GM21737 (cell line): ENCODE data around the gene CDCA3.
"Not testable (repeated sequence)": the region's sequence is repeated elsewhere in the genome, so short reads cannot be mapped to it uniquely, and the experiment has no call there.

Source experiments
- ATAC-seq: cut with Tn5 transposase; IDR thresholded peaks from one replicate; pipeline ENCODE4 v1.9.1; 2021; ENCODE audit warnings: mild to moderate bottlenecking, moderate library complexity; ENCODE audit not compliant: unreplicated experiment

Gene CDCA3

DNA sequence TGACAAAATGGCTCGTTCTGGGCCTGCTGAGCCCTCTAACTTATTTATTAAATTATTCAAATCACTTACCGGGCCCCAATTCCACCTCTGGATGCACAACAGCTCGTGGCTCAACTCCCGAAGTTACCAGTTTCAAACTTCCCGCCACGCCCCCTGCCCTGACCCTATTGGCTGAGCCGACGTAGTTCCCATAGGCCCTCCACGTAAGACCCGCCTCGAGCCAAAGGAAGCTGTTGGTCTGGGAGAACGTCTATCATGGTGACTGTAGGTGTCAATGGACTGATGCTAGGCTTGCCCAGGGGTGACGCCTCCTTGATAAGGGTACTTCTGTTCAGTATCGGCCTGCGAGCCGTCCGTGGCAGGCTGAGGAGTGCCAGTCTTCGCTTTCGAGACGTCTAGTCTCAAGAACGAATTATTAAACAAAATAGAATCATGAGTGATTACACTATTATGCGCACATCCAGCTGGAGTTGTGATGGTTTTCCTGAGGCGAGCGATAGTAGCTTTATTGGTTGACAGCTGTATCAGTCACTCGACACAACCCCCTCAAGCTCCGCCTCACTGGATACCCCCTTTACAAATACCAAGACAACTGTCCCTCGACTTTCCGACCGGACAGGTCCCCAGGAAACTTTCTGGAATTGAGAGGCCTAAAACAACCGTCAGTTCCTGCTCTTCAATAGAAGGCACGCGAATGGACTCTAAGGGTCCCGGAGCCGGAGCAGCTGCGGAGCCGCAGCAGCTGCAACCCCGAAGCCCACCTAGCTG is at the start of gene CDCA3:
CDCA3 (minus strand) TSS at position 134 of the 768 bp plus-strand sequence. CDS start 334 bp downstream, outside the sequence.
- ATAC-seq, result peak; percentile 42

DNA sequence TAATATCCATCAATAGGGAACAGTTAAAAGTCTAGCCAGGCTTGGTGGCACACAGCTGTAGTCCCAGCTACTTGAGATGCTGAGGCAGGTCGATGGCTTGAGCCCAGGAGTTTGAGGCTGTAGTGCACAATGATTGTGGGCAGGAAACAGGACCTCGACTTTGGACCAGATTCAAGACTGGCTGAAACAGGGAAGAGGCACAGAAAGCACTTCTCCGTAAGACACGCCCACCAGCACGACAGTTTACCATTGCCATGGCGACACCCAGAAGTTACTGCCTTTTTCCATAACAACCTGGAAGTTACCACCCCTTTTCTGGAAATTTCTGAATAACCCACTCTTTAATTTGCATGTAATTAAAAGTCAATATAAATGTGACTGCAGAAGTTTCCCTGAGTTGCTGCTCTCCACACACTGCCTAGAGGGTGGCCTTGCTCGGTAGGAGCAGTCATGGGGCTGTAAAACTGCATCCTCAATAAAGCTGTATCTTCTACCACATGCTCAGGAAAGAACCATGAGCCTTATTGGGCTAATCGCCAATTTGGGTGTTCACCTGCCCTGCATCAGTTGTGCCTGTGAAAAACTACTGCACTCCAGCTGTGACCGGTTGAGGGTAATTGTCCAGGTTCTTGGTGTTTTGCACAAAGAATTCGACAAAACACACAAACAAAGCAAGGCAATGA is 48.9 kb upstream of the CDCA3 start:
- ATAC-seq, result no peak

DNA sequence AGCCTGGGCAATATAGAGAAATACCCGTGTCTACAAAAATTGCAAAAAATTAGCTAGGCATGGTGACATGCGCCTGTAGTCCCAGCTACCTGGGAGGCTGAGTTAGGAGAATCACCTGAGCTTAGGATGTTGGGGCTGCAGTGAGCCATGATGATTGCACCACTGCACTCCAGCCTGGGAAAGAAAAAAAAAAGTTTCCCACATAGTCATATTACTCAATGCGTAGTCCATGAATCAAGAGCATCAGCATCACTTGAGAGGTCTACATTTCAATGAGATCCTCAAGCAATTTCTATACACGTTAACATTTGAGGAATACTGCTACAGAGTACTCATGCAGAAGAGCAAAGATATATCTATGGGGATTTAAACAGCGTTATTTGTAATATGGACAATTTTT is 48.3 kb upstream of the CDCA3 start:
- no peak for ATAC-seq

DNA sequence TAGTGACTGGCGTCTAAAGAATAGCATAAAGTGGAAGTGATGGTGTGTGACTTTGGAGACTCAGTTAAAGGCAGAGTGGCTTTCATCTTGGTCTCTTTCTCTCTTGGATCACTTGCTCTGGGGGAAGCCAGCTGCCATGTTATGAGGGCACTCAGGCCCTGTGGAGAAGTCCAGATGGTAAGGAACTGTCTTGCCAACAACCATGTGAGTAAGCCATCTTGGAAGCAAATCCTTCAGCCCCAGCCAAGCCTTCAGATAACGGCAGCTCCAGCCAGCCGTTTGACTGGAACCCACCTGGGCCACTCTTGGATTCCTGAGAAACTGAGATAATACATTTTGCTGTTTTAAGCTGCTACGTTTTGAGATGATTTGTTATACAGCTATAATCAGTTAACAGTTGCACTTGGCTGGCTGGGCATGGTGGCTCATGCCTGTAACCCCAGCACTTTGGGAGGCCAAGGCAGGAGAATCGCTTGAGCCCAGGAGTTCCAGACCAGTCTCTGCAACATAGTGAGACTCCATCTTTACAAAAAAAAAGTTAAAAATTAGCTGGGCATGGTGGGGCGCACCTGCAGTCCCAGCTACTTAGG is 45.9 kb upstream of the CDCA3 start:
- no peak for ATAC-seq

DNA sequence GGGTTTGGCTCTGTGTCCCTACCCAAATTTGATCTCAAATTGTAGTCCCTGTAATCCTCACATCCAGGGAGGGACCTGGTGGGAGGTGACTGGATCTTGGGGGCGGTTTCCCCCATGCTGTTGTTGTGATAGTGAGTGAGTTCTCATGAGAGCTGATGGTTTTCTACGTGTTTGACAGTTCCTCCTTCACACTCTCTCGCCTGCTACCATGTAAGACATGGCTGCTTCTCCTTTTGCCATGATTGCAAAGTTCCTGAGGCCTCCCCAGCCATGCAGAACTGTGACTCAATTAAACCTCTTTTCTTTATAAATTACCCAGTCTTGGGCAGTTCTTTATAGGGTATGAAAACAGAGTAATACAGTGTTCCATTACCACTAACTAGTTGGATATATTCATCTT is 43.2 kb upstream of the CDCA3 start:
- ATAC-seq, result no peak

DNA sequence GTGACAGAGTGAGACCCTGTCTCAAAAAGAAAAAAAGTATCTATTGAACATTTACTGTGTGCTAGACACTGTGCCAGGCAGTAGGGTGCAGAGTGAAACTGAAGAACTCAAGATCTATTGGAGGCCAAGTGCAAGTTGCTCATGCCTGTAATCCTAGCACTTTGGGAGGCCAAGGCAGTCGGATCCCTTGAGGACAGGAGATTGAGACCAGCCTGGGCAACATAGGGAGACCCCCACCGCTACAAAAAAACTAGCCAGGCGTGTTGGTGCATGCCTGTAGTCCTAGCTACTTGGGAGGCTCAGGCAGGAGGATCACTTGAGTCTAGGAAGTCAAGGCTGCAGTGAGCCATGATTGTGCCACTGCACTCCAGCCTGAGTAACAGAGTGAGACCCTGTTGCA is 41.6 kb upstream of the CDCA3 start:
- ATAC-seq, result not testable (repeated sequence)

DNA sequence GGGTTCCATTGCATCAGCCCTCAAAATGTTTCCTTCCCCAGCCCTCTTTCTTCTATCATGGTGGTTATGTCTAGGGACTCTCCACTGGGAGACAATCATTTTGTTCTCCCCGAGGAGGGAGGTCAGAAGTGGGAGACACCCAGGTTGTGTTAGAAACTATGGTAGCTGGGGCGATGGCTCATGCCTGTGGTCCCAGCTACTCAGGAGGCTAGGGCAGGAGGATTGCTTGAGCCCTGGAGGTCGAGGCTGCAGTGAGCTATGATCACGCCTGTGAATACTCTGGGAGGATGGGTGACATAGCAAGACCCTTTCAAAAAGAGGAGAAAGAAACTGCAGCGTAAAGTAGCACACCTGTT is 40.5 kb upstream of the CDCA3 start:
- no peak for ATAC-seq

DNA sequence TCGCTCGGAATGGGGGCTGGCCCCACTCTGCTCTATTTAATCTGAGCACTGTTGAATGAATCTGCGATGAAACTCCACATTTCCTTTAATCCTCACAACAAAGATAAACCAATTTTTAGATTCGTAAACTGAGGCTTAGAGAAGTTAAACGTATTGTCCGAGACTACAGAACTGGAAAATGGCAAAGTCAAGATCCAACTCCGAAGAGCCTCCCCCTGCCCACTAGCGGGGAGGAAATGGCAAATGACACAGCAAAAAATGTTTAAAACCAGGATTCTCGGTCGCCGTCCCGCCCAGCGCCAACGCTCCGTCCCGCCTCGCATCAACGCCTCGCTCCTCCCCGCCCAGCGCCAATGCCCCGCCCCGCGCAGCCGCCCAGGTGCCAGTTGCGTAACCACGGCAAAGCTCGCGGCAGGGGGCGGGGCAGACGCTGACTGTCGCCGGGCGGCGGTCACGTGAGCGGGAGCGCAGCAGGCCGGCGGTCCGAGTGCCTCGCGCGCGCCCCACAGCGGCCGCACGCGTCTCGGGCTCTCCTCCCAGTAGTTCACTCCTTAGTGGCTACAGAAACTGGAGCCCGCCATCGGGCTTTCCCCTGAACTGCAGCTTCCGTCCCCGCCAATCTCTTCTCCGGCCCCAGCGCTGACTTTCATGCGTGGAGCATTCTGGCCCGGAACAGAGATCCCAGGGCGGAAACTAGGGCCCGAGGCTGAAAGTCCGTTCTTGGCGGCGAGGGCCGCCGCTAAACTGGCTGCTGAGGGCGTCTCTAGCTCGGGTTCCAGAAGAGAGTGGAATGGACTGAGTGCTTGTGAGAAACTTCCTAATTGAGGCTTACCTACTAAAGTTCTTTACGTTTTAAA is 39.9 kb upstream of the CDCA3 start:
- ATAC-seq, result peak; percentile 92

DNA sequence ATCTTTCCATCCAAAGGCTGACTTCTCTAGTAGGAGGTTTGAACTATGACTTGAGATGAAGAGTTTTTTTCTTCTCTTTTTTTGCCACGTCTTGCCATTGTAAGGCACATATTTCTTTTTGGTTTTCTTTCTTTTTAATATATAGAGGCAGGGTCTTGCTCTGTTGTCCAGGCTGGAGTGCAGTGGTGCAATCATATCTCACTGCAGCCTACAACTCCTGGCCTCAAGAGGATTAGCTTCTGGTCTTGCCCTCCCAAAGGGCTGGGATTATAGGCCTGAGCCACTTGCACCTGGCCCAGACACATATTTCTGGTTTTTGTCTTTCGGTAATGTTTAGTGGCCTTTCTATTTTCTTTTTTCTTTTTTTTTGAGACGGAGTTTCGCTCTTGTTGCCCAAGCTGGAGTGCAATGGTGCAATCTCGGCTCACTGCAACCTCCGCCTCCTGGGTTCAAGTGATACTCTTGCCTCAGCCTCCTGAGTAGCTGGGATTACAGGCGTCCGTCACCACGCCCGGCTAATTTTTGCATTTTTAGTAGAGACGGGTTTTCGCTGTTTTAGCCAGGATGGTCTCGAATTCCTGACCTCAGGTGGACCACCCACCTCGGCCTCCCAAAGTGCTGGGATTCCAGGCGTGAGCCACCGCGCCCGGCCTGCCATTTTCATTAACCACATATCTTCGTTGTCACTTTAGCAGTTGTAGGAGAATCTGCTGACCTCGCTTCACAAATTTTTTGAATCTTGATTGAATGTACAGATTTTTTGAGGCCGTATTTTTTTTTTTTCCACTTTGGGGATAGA is 38.9 kb upstream of the CDCA3 start:
- not testable (repeated sequence) for ATAC-seq

DNA sequence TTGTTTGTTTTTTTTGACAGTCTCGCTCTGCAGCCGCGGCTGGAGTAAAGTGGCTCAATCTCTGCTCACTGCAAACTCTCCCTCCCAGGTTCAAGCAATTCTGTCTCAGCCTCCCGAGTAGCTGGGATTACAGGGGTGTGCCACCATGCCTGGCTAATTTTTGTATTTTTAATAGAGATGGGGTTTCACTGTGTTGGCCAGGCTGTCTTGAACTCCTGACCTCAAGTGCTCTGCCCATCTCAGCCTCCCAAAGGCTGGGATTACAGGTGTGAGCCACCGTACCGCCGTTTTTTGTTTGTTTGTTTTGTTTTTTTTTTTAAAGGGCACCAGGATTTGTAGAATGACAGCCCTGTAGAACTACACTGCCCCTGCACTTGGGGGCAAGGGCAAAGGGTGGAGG is 37.7 kb upstream of the CDCA3 start:
- not testable (repeated sequence) for ATAC-seq

DNA sequence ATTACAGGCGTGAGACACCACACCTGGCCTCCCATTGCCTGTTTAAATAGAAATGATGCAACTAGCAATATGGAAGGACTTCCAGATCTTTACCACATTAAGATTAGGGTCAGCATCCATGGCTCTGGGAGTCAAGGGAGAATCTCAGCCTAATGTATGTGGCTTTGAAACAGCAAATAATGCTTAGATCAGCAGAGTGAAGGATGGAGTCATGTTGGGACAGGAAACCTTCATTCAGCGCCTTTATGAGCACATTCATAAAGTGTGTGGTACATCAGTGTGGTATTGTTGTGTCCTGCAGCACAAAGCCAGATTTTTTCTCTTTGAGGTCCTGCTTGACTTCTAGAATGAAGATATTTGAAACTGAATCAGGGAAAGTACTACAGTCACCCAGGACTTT is 37.3 kb upstream of the CDCA3 start:
- no peak for ATAC-seq

DNA sequence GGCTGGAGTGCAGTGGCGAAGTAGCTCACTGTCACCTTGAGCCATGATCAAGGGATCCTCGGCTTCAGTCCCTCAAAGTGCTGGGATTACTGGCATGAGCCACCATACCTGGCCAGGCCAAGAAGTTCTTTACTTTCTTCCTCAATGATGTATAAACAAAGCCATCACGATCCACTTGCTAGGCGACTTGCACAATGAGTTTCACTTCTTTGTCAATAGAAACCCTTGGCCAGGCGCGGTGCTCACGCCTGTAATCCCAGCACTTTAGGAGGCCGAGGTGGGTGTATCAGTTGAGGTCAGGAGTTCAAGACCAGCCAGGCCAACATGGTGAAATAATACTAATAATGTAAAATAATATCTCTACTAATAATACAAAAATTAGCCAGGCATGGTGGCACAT is 36.4 kb upstream of the CDCA3 start:
- ATAC-seq, result no peak

DNA sequence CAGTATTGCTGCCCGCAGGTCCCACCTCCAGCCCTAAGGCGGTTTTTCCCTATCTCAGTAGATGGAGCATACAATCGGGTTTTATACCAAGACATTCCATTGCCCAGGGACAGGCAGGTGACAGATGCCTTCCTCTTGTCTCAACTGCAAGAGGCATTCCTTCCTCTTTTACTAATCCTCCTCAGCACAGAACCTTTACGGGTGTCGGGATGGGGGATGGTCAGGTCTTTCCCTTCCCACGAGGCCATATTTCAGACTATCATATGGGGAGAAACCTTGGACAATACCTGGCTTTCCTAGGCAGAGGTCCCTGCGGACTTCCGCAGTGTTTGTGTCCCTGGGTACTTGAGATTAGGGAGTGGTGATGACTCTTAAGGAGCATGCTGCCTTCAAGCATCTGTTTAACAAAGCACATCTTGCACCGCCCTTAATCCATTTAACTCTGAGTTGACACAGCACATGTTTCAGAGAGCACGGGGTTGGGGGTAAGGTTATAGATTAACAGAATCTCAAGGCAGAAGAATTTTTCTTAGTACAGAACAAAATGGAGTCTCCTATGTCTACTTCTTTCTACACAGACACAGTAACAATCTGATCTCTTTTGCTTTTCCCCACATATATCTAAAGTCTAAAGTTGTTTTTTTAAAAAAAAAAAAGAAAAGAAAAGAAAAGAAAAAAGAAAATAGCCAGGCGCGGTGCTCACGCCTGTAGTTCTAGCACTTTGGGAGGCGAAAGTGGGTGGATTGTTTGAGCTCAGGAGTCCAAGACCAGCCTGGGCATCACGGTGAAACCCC is 35.3 kb upstream of the CDCA3 start:
- not testable (repeated sequence) for ATAC-seq

DNA sequence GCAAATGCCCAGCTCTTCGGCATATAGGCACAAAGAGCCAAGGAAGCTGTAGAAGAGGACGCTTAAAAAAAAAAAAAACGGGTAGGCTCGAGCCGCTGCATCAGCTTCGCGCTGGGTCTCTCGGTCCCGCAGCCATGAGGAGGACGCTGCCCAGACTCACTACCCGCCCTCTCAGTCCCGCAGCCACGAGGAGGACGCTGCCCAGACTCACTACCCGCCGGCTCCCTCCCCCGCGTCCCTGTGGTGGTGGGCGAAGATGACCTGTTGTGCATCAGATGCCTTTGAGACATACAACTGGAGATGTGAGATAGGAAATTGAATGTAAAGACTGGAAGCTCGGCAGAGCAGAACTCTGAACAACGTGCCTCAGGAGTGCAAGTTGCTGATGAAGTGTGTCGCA is 33.5 kb upstream of the CDCA3 start:
- no peak for ATAC-seq

DNA sequence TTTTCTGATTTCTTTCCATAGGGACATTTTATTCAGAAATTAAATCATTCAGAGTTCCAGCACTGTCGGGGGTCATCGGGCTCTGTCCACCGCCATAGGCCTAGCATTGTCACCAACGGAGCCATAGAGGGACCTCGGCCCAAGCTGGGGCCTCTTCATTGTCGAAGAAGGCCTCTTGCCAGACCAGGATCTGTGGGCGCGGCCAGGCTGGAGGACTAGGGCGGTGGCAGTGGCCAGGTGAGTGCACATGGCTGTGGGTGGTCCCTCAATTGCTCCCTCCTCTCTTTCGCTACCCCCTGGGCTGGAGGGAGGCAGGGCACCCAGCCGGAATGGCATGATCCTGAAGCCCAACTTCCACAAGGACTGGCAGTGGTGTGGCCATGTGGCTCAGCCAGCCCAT is 32.6 kb upstream of the CDCA3 start:
- no peak for ATAC-seq

DNA sequence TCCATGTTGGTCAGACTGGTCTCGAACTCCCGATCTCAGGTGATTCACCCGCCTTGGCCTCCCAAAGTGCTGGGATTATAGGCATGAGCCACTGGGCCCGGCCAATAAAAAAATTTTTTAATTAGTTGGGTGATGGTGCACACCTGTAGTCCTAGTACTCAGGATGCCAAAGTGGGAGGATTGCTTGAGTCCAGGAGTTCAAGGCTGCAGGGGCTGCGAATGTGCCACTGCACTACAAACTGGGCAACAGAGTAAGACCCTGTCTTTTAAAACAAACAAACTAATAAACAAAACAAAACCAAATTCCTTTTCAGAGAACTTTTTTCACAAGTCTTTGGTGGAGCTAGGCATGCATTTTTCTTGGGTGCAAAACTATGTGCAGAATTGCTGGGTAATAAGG is 32.2 kb upstream of the CDCA3 start:
- ATAC-seq, result no peak

DNA sequence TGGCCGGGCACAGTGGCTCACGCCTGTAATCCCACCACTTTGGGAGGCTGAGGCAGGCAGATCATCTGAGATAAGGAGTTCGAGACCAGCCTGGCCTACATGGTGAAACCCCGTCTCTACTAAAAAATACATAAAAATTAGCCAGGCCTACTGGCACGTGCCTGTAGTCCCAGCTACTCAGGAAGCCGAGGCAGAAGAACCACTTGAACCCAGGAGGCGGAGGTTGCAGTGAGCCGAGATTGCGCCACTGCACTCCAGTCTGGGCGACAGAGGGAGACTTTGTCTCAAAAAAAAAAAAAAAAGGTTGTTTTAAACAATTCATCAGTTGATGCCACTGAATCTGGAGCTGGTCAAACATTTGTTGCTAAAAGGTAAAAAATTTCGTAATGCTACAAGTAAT is 28.7 kb upstream of the CDCA3 start:
- ATAC-seq, result not testable (repeated sequence)

DNA sequence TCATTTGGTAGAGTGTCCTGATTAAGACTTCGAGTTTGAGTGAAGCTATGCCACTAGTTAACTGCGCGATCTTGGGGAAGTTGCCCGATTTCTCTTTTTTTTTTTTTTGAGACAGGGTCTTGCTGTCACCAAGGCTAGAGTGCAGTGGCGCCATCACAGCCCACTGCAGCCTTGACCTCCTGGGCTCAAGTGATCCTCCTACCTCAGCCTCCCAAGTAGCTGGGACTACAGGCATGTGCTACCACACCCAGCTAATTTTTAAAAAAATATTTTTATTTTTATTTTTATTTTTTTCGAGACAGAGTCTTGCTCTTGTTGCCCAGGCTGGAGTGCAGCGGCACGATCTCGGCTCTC is 22.9 kb upstream of the CDCA3 start:
- not testable (repeated sequence) for ATAC-seq

DNA sequence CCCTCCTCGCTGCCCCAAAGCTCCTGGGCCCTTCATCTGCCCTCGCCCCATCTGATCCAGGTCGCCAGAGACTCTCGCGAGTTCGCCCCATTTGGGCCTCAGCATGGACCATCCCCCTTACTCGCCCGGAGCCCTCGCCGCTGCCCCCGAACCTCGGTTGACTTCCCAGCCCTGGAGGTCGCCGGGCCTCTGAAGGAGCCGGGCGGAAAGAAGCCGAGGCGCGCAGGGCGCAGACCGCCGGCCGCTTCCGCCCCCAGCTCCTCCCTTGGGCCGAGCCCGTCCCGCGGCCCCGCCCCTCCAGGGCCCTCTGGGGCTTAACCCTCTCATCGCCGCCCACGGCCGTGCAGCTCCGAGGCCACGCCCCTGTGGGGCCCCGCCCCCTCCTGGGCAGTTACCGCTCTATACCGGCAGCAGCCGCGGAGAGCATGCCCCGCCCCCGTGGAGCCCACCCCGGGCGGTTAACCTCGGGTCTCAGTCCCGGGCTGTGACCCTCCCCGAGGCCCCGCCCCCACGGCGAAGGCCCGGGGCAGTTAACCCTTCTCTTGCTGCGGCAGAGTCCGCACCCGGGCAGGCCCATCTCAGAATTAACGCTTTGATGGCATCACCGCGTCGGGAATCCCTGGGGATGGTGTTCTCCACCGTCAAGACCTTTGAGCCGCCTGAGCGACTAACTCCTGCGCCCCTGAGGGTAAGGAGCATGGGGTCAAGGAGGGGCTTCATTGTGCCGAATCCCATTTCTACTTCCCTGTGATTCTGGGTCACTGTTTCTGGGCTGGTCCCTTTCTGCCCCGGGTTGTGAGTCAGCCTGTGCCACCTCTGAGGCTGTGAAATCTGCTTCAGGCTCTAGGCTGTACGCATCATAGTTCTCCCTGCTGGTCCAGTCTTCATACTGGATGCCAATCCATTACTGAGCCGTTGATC is 22.3 kb upstream of the CDCA3 start, which contains the start of gene SPSB2:
SPSB2 (minus strand) TSS at position 210 of the 921 bp plus-strand sequence. CDS start 402 bp downstream, outside the sequence.
- ATAC-seq, result peak; percentile 62
